HepG2 (cell line): ENCODE results near the gene GLOD4. TPM values are rescaled to one million over a fixed set of nuclear protein-coding genes. Genes with fewer than 3 reads are reported as not detected.

Experiments used
- ATAC-seq: fragments of 200-7000 bp; cut with Tn5 transposase; 3 replicates; pipeline ENCODE4 v1.9.1; 2020; ENCODE audit warnings: mild to moderate bottlenecking, moderate library complexity
- BruUV-seq: library from RNA; stranded (reverse); fragments of 400-500 nt; replicated peaks from 2 replicates; lab custom pipeline; 2021; lab: Mats Ljungman, UMichigan
- CTCF ChIA-PET: fragments of 300-600 bp; formaldehyde crosslinking; extraction: SDS; loops from one replicate; lab custom pipeline; 2021; ENCODE audit warnings: low total read pairs, inconsistent platforms, low intra/inter-chr PET ratio; lab: Yijun Ruan, JAX
- POLR2A ChIA-PET: fragments of 350-600 bp; sonication (Branson Sonifier 250); formaldehyde crosslinking; loops from one replicate; lab custom pipeline; 2020; ENCODE audit warnings: antibody characterized with exemption, inconsistent platforms; lab: Yijun Ruan, JAX
- DNase-seq: peaks from one replicate; pipeline ENCODE4 v3.0.0-alpha.2; 2015; ENCODE audit warnings: low spot score
- FAIRE-seq: peaks from 3 replicates; lab custom pipeline; 2011; peaks lifted over from hg19 to GRCh38; lab: Jason Lieb, UNC
- H2AFZ ChIP-seq: one replicate; pipeline ENCODE4 v1.6.1; 2011; ENCODE audit warnings: low read length, inconsistent platforms
- H3K27ac ChIP-seq: fragments of 300-600 bp; 3 replicates; pipeline ENCODE4 v1.8.0; 2011; ENCODE audit warnings: mixed run types, mild to moderate bottlenecking, mixed read lengths, low read length, inconsistent platforms; ENCODE audit not compliant: insufficient read depth; ENCODE audit errors: extremely low read length
- H3K27me3 ChIP-seq, 2 experiments: fragments of 200-600 bp in 1 of 2; 2 replicates in 1 of 2; 3 replicates in 1 of 2; pipeline versions ENCODE4 v1.6.0 to v1.8.0; 2011; ENCODE audit warnings: low read length in 2 of 2, mild to moderate bottlenecking in 2 of 2, moderate library complexity in 2 of 2, inconsistent platforms in 1 of 2; ENCODE audit not compliant: insufficient read depth in 2 of 2, control insufficient read depth in 1 of 2
- H3K36me3 ChIP-seq, 2 experiments: fragments of 200-600 bp in 1 of 2; replicated peaks in 1 of 2; 2 replicates in 1 of 2; 3 replicates in 1 of 2; pipeline versions ENCODE4 v1.5.1 to v1.8.0; 2011; ENCODE audit warnings: low read length in 2 of 2, inconsistent platforms in 1 of 2; ENCODE audit not compliant: insufficient read depth in 2 of 2, control insufficient read depth in 1 of 2
- H3K4me1 ChIP-seq: 2 replicates; pipeline ENCODE4 v1.5.1; 2012; ENCODE audit warnings: low read length, inconsistent platforms; ENCODE audit not compliant: insufficient read depth
- H3K4me2 ChIP-seq: 2 replicates; pipeline ENCODE4 v1.6.0; 2011; ENCODE audit warnings: low read depth, low read length, inconsistent platforms
- H3K4me3 ChIP-seq, 3 experiments: fragments of 200-600 bp in 1 of 3; sonication (generic), shearing (Covaris generic) in 1 of 3; replicated peaks in 1 of 3; 2 replicates each; pipeline ENCODE4 v1.5.1; 2011 to 2016; ENCODE audit warnings: low read length in 3 of 3, inconsistent platforms in 2 of 3, low read depth in 2 of 3, mild to moderate bottlenecking in 2 of 3, control low read depth in 1 of 3, mixed read lengths in 1 of 3; ENCODE audit not compliant: insufficient read depth in 1 of 3
- H3K79me2 ChIP-seq: one replicate; pipeline ENCODE4 v1.6.1; 2011; ENCODE audit warnings: low read length, inconsistent platforms; ENCODE audit not compliant: insufficient read depth
- H3K9ac ChIP-seq: 2 replicates; pipeline ENCODE4 v1.6.0; 2011; ENCODE audit warnings: mild to moderate bottlenecking, low read depth, low read length, inconsistent platforms; ENCODE audit not compliant: insufficient read depth
- H3K9me3 ChIP-seq: 2 replicates; pipeline ENCODE4 v1.5.1; 2012; ENCODE audit warnings: mild to moderate bottlenecking, low read length
- H4K20me1 ChIP-seq: 2 replicates; pipeline ENCODE4 v1.6.0; 2011; ENCODE audit warnings: inconsistent platforms, mild to moderate bottlenecking, low read length, moderate library complexity; ENCODE audit not compliant: insufficient read depth
- E2F1 ChIP-seq: sonication (generic); formaldehyde crosslinking; IDR thresholded peaks from 2 replicates; pipeline ENCODE4 v1.5.0; 2020; ENCODE audit warnings: missing genetic modification reagents
- ETS1 ChIP-seq: sonication (generic); formaldehyde crosslinking; IDR thresholded peaks from 2 replicates; pipeline ENCODE4 v1.4.0; 2020; ENCODE audit warnings: missing genetic modification reagents
- ETV5 ChIP-seq: IDR thresholded peaks from 2 replicates; pipeline ENCODE4 v1.6.1; 2018; ENCODE audit warnings: missing biosample characterization, missing genetic modification reagents, inconsistent platforms, borderline replicate concordance
- STAT6 ChIP-seq: sonication (generic); formaldehyde crosslinking; IDR thresholded peaks from 2 replicates; pipeline ENCODE4 v1.4.0; 2020; ENCODE audit warnings: missing genetic modification reagents, mild to moderate bottlenecking, borderline replicate concordance
- ZIK1 ChIP-seq: sonication (generic); formaldehyde crosslinking; IDR thresholded peaks from 2 replicates; pipeline ENCODE4 v1.5.0; 2020; ENCODE audit warnings: mild to moderate bottlenecking, low read depth, missing genetic modification reagents, borderline replicate concordance
- ZNF407 ChIP-seq: sonication (generic); formaldehyde crosslinking; IDR thresholded peaks from one replicate; pipeline ENCODE4 v1.5.1; 2020; ENCODE audit warnings: mild to moderate bottlenecking, missing genetic modification reagents; ENCODE audit errors: not compliant biosample characterization
- ZNF543 ChIP-seq: sonication (generic); formaldehyde crosslinking; IDR thresholded peaks from 2 replicates; pipeline ENCODE4 v1.4.0; 2020; ENCODE audit warnings: mild to moderate bottlenecking, missing genetic modification reagents
- ZNF572 ChIP-seq: sonication (generic); formaldehyde crosslinking; IDR thresholded peaks from 2 replicates; pipeline ENCODE4 v1.5.1; 2020; ENCODE audit warnings: mild to moderate bottlenecking, missing genetic modification reagents
- ZNF790 ChIP-seq: sonication (generic); formaldehyde crosslinking; IDR thresholded peaks from 2 replicates; pipeline ENCODE4 v1.8.0; 2022; ENCODE audit warnings: missing genetic modification reagents, mild to moderate bottlenecking, borderline replicate concordance
- WGBS: methylation state at CpG from one replicate; pipeline ENCODE4 v1.1.6; 2017; ENCODE audit warnings: low lambda C conversion rate; 5-methylcytosine and 5-hydroxymethylcytosine counted together
- in situ Hi-C: cut with HindIII; loops from 2 replicates; pipeline ENCODE4 v1.10.0; 2017; ENCODE audit warnings: low pct_unique_long_range_greater_than_20kb; ENCODE audit not compliant: extremely low pct_ligation_motif_present
- intact Hi-C: fragments of 100-400 bp; cut with micrococcal nuclease; formaldehyde crosslinking; loops from one replicate; pipeline ENCODE4 v1.10.0; 2022; ENCODE audit not compliant: unreplicated experiment
- polyA plus RNA-seq, 8 experiments: library from polyadenylated mRNA; depleted of rRNA in 3 of 8; stranded (reverse) in 7 of 8; unstranded in 1 of 8; fragments of >200 nt; fragmentation: Illumina TruSeq in 4 of 8; extraction: Trizol in 4 of 8; gene quantifications; 2 replicates each; pipeline versions ENCODE4 v1.2.1 to v1.2.3, GENCODE V29; 2011 to 2016; ENCODE audit warnings: low read depth in 4 of 8, missing spikeins in 1 of 8, mixed read lengths in 1 of 8; ENCODE audit not compliant: insufficient read depth in 1 of 8
- total RNA-seq, 5 experiments: library from RNA; depleted of rRNA; stranded (reverse); fragments of >200 nt; fragmentation: Illumina TruSeq; extraction: Trizol; gene quantifications; 2 replicates each; pipeline ENCODE4 v1.2.3, GENCODE V29; 2016; ENCODE audit warnings: low read depth in 1 of 5

The GLOD4 gene
- total and polyA plus RNA-seq, 2 of the 13 experiments (the other 11 are each of a cell fraction or from before 2014, with no cell fraction given) = 53.7 to 87.8 TPM

GRCh38 chr17:718075-718474, 64.0 kb downstream of the GLOD4 start:
- Histone ChIP-seq H3K79me2 (peaks cover 13% of the 10 kb centered on the region), H3K9ac (no peak overlapping the region), H3K27me3 (no peaks in the 10 kb centered on the region), H3K27ac (no peak overlapping the region), H3K4me1 (peaks cover 18% of the 10 kb centered on the region), H3K4me2 (no peak overlapping the region), H3K36me3 (no peaks in the 10 kb centered on the region), H3K9me3 (no peaks in the 10 kb centered on the region), H4K20me1 (no peaks in the 10 kb centered on the region), H3K4me3 (no peak overlapping the region), H2AFZ (no peak overlapping the region)
- in situ Hi-C loops (no loop called here), intact Hi-C loops (no loop called here)
- DNase-seq (no peak), FAIRE-seq (no peak), ATAC-seq (no peak)
- WGBS = 96% methylated on average over 5 of the region's 5 CpGs
- CTCF ChIA-PET = no interaction called here
- POLR2A ChIA-PET = no interaction called here
- no TSS peak for BruUV-seq
- TF ChIP-seq ETS1 (CRISPR knock-in tag) = no peak
- TF ChIP-seq E2F1 (CRISPR knock-in tag) = no peak
- no peak for TF ChIP-seq ZNF407 (CRISPR knock-in tag)
- no peak for TF ChIP-seq ZNF572 (CRISPR knock-in tag)
- TF ChIP-seq ZNF790 = no peak
- no peak for TF ChIP-seq ZNF543 (CRISPR knock-in tag)
- no peak for TF ChIP-seq ETV5 (CRISPR knock-in tag)
- TF ChIP-seq ZIK1 (CRISPR knock-in tag) = no peak
- TF ChIP-seq STAT6 (CRISPR knock-in tag) = no peak
